Activated CD4-positive, alpha-beta T cell treated with anti-CD3 and anti-CD28 coated beads, Interleukin-2, Interleukin-6, amounts not matched to agents 100 ng/mL and 50 ng/mL, durations not matched to agents 16 hours and 8 hours (primary cell): ENCODE measurements around the gene ACACA.

ENCODE experiments used
- DNase-seq: peaks from one replicate; pipeline ENCODE4 v3.0.0-alpha.2; 2020

The ACACA gene

DNA sequence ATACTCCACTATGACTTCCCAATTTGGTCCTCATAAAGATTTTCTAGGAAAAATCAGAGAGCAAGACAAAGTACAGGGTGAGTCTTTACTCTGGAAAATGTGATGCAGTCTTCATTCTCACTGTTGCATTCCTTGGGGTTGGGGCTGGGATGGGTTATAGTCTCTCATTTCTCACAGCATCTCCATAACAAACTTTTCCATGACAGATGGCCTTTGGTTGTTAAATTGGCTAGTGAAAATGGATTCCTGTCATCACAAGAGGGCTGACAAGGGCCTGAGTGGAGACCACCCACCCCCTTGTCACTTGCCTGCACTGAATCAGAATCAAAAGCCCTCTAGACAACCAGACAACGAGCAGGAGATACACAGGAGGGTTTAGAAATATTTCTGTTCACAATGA is 283.2 kb downstream of the ACACA start:
- no peak for DNase-seq

GRCh38 chr17:37121616-37122015 is 285.0 kb downstream of the ACACA start:
- no peak for DNase-seq

DNA sequence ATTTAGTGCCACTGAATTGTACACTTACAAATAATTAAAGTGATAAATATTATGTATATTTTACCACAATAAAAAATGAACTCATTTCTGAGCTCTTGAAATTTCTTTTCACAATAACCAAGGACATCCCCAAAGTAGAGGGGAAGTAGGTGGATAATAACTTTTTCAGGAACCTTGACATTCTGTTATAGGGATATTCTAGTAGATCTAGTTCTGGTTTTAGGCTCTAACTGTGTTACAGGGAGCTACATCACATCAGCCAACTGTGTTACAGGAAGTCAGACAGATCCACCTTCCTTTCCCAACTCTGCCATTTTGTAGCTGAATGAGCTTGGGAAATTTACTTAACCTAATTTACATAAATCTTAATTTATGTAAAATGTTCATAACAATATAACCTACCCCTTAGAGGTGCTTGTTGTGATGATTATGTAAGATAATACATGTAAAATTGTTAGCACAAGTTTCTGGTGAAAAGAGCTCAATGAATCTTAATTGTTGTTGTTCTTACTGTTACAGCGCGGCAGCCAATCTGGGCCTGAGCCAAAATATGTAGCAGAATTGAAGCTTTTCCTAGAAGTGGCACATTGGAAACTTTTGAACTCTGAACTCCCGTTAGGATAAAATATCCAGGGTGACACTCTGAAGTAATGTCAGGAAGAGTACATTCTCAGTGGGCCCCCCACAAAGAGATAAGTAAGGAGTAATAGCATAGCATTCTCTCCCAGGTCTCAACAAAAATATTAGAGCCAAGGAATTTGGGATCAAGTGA is 288.1 kb downstream of the ACACA start:
- DNase-seq, result no peak

GRCh38 chr17:37117373-37118142 is 289.1 kb downstream of the ACACA start:
- no peak for DNase-seq

DNA sequence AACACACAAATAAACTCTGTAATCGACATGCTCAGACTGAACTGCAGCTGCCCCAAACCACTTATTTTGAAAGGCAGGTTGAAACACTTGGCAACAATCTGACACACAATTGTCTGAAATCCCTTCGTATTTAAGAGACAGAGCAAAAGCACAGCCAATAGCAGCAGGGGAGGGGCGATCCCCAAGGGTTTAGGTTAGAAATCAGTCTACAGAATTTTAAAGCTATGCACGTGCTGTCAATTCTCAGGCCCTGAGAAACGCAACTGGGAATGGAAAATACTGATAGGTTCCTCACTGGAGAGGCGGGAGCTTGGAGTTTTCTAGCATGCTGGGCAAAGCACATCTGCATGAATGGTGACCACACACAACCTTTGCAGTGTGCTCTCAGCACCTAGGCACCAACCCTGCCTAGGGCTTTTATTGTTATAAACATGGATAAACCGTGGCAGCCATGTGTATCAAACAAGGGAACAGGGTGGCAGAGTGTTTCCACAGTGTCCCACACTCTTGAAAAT is 289.9 kb downstream of the ACACA start:
- no peak for DNase-seq

DNA sequence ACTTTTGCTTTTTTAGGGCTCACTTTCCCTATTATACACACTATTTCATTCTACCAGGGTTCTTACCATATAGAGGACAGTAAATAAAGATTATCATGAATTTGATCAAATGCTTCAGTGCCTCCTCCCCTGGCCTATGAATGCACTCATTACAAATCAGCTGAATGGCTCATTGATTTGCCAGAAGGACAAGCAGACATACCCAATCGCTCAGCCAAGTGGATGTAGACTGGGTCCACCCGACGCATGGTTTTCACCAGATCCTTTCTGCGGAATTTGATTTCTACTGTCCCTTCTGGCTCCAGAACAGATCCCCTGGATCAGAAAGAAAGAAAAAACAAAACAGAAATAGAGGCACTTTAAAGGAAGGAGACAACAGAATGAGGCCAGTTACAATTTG is 295.3 kb downstream of the ACACA start:
- no peak for DNase-seq

- DNase-seq, result no peak
These were observed 295.9 kb downstream of the ACACA start for GRCh38 chr17:37110746-37111145.

GRCh38 chr17:37109731-37110710 is 296.6 kb downstream of the ACACA start:
- DNase-seq, result no peak

DNA sequence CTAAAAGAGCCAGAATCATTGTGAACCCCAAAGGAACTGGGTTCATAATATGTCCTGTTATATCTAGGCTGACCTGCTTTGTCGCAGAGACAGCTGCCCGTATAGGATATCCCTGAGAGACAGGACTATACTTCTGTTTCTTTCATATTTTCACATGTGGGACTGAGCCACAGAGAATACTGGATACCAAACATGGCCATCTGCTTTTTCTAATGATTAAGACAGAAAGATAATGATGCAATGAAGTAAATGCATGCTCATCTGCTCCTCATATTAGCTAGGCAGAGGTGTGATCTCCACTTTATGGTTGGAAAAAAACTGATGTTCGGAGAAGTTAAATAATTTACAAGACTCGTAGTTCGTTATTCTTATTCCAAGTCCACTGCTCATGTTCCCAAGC is 297.5 kb downstream of the ACACA start:
- DNase-seq, result no peak

- DNase-seq, result no peak
These were observed 299.1 kb downstream of the ACACA start for GRCh38 chr17:37107406-37108083.

DNA sequence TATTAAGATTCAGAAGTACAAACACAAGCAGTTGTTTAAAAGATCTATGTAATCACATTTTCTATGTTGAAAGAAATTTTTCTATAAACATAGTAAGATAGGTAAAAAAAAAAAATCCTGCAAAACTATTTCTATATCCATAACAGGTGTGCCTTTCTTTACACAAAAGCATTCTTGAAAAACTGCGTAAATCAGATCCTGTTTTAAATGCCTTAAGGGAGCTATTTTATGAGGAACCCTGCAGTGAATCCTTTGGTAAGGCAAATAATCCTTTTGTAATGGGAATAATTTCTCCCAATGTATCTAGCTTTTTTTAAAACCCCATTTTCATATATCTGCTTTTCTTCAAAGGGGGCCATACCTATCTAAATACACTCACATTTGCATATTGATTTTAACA is 300.6 kb downstream of the ACACA start:
- no peak for DNase-seq

- no peak for DNase-seq
These were observed 303.4 kb downstream of the ACACA start for GRCh38 chr17:37103231-37103630.

GRCh38 chr17:37101306-37101705 is 305.3 kb downstream of the ACACA start:
- no peak for DNase-seq

GRCh38 chr17:37100231-37100630 is 306.4 kb downstream of the ACACA start:
- DNase-seq, result no peak

- no peak for DNase-seq
These were observed 307.5 kb downstream of the ACACA start for GRCh38 chr17:37098910-37099664.

- DNase-seq, result no peak
These were observed 308.5 kb downstream of the ACACA start for GRCh38 chr17:37098152-37098551.

- no peak for DNase-seq
These were observed 309.5 kb downstream of the ACACA start for GRCh38 chr17:37097154-37097553.

DNA sequence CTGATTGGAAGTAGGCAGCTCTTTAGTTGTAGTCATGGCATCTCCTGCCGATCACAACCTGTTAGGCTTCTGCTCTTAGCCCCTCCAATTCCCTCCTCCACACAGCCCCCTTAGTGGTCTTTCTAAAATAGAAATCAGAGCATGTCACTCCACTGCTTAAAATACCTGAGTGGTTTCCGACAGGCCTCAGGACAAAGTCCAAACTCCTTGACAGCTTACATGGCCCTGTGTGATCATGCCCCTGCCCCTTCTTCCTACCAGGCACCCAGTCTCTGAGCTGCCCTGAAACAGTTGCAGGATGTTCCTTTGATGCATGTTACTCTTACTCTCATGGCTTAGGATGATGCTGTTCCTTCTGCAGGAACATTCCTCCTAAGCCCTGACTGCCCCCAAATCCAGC is 310.6 kb downstream of the ACACA start:
- DNase-seq, result no peak

GRCh38 chr17:37094391-37094790 is 312.2 kb downstream of the ACACA start:
- DNase-seq, result no peak

- DNase-seq, result no peak
These were observed 313.9 kb downstream of the ACACA start for GRCh38 chr17:37092701-37093100.

DNA sequence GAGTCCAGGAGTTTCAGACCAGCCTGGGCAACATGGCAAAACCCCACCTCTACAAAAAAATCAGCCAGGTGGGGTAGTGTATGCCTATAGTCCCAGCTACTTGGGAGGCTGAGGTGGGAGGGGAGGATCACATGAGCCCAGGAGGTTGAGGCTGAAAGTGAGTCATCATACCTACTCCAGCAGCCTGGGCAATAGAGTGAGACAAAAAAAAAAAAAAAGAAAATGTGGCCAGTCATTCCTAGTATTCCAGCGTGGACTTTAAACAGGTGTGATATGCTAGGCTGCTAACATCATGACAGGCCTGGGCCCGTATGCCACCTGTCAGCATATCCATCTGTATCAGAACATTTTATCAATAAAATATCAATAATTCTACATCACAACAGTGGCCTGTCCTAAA is 314.6 kb downstream of the ACACA start:
- peak; percentile 25 for DNase-seq

GRCh38 chr17:37090941-37091340 is 315.7 kb downstream of the ACACA start:
- no peak for DNase-seq
